NK-92 (cell line): ENCODE results near the gene RASGEF1B.

ENCODE experiments used
- DNase-seq: peaks from one replicate; lab custom pipeline; 2025; ENCODE audit not compliant: unreplicated experiment; lab: John Stamatoyannopoulos, UW

Gene RASGEF1B

GRCh38 chr4:81471588-81472280, at the start of gene RASGEF1B:
Gene RASGEF1B (minus strand): TSS chr4:81471907. CDS start chr4:81459508, 12,399 bp downstream.
- peak; percentile 67 for DNase-seq

GRCh38 chr4:81519856-81520255, 48.1 kb upstream of the RASGEF1B start:
- no peak for DNase-seq

GRCh38 chr4:81519427-81519773, 47.7 kb upstream of the RASGEF1B start:
- DNase-seq: no peak

- DNase-seq: no peak
Measured at GRCh38 chr4:81518762-81519426, 47.2 kb upstream of the RASGEF1B start.

- DNase-seq: no peak
Measured at GRCh38 chr4:81516241-81516640, 44.5 kb upstream of the RASGEF1B start.

GRCh38 chr4:81512757-81513501, 41.2 kb upstream of the RASGEF1B start:
- DNase-seq: no peak

DNA sequence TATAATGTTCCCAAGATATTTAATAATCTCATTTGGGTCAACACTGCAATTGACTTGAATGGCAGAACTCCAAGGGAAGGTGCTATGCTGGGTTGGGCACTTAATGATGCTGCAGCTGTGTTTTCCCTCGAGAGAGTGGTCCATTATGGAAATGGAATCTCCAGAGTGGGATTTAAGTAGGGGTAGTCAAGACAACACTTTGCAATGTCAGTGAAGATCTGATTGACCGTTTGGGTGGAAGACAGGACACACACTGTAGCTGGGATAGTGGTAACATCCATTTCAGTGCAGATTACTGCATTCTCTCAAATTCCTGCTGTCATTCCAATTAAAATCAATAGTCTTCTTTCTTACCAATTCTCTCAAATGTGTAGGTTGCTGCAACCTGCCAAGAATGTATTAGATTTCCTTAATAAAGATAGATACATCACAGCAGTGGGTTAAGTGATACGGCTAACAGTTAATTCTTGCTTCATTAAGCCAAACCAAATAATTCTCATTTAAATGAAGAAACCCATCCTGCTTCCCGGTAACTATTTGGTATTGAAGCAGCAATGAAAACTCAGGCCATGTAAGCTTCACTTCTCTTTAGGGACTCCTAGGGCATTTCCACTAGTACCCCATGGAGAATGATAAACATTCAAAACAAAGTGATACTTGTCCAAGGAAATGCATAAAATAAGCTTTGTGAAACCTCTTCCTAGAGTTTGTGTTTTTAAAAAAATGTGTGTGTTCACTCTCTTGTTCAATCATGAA, 40.5 kb upstream of the RASGEF1B start:
- DNase-seq: no peak

DNA sequence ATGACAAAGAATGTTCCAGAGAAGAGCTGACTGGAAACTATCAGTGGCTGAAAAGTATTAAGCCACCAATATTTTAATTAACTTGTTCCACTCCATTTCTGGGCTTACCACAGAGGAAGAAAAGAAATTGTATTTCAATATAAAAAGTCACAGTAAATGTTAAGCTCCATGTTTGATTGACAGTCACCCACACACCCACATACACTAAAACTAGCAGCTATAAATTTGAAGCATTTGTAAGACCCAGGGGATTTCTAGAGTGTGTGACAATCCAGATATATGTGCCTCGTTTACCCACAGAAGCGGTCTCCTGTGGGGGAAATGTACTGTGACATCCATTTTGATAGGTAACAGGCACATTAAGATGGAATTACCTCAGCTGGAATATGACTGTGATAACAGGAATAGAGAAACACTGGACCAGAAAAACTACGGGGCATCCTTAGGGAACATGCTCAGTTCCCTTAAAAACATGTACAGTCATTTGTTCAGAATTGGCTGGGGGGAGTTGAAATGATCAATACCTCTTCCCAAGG, 39.0 kb upstream of the RASGEF1B start:
- no peak for DNase-seq

GRCh38 chr4:81509822-81510221, 38.1 kb upstream of the RASGEF1B start:
- no peak for DNase-seq

DNA sequence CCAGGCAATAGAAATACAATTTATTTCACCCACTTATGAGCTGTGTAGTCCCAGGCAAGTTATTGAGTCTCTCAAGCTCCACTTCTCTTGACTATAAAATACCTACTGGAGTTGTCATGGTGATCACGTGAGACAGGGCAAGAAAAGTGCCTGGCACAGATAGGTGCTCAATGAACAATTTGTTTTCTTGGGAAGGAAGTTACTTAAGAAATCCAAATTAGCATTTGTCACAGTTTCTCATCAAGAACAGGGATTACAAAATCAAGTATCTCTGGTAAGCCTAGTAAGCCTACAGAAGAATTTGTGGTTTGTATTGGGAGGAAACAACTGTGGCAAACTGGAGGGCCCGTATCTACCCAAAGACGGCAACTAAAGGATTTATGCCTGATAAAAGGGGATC, 37.5 kb upstream of the RASGEF1B start:
- no peak for DNase-seq

DNA sequence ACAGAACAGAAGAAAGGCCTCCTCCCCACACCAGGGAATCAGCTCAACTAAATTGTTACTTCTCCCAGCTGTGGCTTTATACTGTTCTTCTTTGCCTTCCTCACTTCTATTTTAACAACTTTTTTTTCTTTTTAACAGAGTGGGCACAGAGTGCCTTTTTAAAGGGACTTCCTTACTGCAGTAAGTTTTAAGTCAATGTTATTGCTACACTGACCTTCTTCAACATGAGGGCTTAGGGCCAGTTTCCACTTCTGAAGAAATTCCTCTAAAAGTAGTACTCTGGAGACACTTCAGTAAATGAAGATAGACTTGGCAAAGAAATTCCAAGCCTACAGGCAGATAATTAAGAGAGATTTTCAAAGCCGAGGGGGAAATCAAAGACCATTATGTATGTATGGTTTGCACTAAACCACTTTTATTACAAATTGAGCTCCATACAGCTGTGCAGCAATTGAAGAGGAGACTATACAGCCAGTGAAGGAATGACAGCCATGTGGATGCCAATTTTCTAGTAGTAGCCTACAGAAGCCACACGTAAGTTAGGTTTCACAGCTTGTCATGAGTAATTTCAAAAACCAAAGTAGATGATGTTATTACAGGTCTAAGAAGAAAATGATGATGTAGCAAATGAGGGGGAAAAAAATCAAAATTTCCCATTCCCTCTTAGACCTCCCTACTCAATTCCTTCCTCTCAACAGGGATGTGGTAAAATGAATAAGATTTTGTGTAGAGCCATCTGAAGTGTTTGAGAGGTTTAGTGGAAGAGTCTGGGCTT, 36.9 kb upstream of the RASGEF1B start:
- DNase-seq: no peak

DNA sequence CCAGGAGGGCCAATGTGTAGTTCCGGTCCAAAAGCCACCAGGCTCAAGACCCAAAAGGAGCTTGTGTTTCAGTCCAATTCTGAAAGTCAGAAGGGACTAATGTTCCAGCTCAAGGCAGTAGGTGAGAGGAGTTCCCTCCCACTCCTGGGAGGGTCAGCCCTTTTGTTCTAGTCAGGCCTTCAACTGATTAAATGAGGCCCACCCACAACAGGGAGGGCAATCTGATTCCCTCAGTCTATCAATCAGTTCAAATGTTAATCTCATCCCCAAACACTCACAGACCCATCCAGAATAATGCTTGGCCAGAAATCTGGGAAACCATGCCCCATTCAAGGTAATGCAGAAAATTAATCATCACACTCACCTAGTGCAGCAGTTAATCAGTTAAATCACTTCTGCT, 35.8 kb upstream of the RASGEF1B start:
- no peak for DNase-seq

- DNase-seq: no peak
Measured at GRCh38 chr4:81506731-81507130, 35.0 kb upstream of the RASGEF1B start.

GRCh38 chr4:81505726-81506125, 34.0 kb upstream of the RASGEF1B start:
- no peak for DNase-seq

DNA sequence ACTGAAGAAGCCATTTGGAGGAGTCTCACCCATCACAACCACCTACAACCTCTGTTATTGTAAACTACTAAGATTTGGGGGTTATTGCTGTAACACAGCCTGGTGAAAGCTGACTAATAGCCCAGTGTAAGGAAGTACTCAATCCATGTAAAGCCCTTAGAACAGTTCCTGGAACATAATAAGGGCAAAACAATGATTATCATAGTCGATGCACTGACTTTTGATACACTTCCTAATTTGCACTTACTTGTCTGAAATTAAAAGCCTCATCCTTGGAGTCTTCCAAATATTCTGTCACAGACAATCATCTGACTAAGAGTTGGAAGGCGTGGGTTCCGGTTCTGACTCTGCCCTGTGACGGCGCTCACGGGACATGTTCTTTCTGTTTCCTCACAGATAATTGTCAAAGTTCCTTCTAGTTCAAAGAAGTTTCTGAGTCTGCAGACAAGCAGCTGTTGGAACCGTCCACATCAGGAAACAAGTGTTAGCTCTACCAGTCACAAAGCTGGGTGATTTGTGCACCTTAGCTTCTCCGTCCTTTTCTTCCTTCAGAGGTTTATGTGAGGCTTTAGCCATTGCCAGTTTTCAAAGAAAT, 33.4 kb upstream of the RASGEF1B start:
- DNase-seq: no peak

DNA sequence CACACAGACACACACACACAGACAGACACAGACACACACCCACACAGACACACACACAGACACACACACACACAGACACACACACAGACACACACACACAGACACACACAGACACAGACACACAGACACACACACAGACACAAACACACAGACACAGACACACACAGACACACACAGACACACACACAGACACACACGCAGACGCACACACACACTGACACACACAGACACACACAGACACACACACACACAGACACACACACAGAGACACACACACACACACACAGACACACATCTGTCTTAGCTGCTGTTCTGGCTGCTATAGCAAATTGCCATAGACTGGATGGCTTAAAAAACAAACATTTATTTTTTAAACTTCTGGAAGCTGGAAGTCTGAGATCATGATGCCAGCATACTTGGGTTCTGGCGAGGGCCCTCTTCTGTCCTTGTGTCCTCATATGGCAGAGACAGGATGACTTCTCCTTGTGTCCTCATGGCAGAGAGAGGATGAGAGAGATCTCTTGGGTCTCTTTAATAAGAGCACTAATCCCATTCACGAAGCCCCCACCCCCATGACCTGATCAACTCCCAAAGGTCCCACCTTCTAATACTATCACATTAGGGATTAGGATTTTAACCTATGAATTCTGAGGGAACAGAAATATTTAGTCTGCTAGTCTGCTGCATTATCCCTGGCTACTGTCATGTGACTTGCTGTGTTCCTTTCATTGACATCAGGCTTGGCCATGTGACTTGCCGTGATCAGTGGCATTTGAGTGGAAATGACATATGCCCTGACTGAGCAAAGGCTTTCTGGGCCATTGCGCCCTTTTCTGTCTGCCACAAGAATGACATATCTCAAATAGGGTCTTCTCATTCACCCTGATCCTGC, 32.7 kb upstream of the RASGEF1B start:
- no peak for DNase-seq

- DNase-seq: no peak
Measured at GRCh38 chr4:81503586-81503985, 31.9 kb upstream of the RASGEF1B start.

DNA sequence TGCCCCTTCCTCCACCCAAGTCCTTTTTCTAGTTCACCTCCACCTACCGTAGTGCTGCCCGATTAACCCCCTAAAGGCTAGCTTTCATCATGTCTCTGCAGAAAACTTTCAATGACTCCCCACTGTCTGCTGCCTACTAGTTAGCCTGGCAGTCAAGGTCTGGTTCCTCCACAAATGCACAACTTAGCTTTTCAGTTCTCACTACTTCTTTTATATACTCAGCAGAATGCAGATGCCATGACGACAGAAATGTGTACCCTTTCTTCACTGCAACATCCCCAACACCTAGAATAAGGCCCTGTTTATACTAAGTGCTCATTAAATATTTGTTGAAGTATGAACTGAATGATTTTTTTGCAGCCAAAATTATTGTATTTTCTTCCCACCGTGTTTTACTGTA, 30.9 kb upstream of the RASGEF1B start:
- no peak for DNase-seq

DNA sequence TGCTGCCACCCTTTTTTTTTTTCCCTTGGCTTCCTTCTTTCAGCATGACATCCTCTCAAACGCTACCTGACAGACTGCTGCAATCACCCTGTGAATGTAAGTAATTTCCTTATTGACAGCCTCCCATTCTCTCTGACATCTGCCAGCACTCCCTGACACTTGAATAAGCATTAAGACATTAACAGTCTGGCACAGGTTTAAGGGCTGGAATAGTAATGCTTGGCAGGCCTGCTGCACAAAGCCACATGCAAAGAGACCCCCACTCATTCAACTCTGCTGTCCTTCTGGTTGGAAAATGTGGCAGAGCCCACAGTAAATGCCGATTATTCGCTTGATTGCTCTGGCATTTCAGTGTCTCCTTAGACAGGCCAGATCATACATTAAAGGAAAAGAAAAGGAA, 28.1 kb upstream of the RASGEF1B start:
- no peak for DNase-seq
